GM12801 (cell line): ENCODE data around the gene ZIC4.

Source experiments
- TF ChIP-seq, protein P1 (sequence below): IDR thresholded peaks from one replicate; pipeline ENCODE4 v1.5.1; 2011; ENCODE audit warnings: control low read depth; ENCODE audit not compliant: insufficient read length; ENCODE audit errors: extremely low read depth

Gene ZIC4

DNA sequence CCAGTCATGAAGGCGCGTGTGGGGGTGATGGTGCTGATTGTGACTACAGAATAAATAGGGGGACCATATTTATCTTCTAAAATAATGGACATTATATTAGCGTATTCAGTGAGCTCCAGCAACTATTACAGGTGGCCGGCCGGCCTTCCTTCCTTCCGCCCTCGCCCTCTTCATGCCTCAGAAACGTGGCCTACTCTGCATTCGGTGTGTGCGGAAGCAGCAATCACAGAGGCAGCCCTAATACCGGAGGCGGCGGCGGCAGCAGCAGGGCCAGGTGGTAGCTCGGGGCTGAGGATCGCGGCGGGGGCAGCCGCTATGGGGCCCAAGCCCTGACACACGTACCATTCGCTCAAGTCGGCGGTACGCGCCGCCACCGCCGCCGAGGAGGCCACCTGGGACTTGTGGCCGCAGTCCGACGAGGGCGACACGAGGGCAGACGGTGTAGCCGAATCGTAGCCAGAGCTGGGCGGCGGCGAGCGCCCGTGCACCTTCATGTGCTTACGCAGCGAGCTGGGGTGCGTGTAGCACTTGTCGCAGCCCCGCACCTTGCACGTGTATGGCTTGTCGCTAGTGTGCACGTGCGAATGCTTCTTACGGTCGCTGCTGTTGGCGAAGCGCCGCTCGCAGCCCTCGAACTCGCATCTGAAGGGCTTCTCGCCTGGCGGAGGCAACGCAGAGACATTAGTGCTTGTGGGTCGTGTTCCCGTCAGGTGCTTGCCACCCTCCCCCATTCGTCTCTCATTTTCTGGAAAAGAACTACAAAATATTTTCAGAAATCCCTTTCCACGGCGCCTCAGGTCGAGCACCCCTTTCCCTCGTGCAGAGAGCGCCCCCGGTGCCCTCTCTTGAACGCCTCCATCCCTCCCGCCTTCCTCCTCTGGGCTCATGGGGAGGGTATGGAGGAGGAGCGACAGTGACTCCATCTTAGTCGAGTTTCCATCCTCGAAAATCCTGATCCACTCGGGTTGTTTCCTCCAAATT lies 15.5 kb downstream of the ZIC4 start:
- TF ChIP-seq, protein P1, sequence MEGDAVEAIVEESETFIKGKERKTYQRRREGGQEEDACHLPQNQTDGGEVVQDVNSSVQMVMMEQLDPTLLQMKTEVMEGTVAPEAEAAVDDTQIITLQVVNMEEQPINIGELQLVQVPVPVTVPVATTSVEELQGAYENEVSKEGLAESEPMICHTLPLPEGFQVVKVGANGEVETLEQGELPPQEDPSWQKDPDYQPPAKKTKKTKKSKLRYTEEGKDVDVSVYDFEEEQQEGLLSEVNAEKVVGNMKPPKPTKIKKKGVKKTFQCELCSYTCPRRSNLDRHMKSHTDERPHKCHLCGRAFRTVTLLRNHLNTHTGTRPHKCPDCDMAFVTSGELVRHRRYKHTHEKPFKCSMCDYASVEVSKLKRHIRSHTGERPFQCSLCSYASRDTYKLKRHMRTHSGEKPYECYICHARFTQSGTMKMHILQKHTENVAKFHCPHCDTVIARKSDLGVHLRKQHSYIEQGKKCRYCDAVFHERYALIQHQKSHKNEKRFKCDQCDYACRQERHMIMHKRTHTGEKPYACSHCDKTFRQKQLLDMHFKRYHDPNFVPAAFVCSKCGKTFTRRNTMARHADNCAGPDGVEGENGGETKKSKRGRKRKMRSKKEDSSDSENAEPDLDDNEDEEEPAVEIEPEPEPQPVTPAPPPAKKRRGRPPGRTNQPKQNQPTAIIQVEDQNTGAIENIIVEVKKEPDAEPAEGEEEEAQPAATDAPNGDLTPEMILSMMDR, result no peak

DNA sequence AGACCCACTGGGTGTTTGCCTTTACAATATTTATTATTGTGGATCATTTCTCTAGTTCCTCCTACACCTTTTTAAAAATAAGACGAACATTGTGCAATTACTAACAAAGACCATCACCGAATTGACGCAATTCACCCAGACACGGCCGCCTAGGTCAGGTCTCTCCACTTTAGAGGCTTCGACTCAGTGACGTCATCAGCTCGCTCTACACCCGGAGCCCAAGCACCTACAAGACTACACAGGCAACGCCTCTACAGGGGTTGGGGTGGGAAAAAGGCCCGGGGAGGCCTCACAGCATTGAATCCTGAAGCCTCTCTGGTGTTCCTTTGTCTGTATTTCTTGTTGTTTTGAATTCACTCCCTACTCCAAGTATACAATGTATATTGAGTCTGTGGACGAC lies 16.6 kb downstream of the ZIC4 start:
- TF ChIP-seq, protein P1, result no peak

DNA sequence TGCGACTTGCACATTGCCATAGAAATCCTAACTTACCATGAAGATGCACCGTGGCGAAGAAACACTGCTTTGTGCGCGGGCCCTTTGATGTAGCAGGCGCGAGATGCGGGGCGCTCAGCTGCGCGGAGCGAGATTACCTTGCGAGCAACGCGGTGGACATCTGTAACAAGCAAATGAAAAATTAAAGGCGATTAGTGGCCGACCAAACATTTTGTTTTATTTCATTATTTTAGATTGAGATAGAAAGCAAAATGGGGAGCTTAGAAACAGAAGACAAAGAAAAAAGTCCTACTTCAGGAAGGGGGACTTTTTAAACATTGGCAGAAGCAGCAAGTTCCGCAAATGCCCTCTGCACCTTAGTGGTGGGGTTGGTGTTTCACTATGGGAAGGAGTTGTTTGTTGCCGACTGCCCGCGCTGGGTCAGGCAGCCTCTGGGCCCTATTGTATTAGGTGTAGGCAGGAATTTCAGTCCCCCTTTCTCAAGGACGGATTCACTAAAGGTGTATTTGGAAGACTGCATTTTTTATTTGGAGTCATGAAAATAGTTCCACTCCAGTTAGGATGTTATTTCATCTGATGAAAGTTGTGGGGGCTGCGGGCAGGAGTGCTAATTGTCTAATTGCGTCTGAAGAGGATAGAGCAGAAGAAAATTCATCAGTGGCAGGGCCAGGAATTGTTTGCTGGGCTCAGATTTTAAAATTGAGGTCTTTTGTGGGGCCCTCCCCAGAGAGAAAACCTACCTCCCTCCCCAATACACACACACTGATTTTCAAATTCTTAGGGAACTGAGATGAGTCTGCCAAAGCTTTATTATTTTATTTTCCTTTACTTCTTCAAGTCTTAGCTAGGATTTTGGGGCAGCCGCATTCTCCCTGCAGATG lies 17.4 kb downstream of the ZIC4 start:
- TF ChIP-seq, protein P1, result no peak

DNA sequence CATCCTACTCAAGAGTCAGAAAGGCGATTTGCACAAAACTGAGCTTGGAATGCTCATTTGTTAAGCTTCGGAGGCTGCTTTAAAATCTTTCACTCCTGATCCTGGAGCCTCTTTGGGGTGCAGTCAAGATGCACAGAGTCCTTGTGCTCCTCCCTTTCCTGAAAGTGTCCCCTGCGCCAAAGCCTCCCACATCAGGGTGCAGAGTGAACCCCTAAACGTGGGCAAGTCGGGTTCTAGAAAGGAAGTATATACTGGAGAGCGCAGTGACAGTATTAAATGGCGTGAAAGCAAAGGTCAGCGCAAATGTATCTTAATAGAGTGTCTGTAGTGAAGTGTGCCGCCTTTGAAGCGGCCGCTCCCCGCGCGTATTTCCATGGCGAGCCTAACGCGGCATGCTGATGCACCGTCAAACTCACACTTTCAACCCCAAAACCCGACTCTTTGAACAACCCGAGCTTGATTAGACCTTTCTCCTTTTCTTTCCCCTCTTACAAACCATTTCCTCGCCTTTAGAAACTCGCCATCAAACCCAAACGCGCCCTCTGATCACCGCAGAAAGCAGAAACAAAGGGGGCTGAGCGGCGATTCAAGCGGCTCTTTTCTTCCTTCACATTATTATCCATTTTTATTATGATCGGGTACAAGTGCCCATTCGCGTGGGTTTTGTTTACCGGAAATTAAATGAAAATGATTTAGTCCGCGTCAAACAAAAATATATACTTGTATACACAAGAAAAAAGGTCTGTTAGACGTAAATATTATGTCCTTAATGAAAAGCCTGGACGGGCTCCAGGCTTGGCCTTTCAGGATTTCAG lies 18.3 kb downstream of the ZIC4 start:
- TF ChIP-seq, protein P1, result no peak

DNA sequence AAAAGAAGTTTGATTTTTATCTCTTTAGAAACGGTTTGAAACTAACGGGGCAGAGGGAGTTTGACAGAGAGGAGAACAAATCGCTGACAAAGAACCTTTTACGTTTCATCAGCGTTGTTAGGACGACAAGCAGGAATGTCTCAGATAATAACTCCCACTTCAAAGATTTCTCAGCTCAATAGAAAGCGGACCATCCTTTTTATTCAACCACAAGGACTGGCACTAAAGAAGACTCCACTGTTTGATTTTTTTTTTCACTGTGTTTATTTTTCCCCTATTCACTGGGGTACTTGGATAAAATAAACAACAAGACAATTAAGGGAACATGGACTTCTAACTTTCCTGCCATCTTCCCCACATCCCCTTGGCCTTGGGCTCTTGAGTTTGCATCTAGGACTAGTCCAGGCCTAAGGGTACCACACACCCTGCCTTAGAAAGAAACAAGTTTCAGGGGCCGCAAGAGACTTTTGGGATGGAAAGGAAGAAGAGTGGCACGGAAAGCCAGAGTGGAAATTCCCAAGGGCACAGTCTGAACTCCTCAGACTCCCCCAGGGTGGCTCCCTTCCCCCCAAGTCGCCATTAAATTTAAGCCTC lies 19.0 kb downstream of the ZIC4 start:
- TF ChIP-seq, protein P1, result no peak

DNA sequence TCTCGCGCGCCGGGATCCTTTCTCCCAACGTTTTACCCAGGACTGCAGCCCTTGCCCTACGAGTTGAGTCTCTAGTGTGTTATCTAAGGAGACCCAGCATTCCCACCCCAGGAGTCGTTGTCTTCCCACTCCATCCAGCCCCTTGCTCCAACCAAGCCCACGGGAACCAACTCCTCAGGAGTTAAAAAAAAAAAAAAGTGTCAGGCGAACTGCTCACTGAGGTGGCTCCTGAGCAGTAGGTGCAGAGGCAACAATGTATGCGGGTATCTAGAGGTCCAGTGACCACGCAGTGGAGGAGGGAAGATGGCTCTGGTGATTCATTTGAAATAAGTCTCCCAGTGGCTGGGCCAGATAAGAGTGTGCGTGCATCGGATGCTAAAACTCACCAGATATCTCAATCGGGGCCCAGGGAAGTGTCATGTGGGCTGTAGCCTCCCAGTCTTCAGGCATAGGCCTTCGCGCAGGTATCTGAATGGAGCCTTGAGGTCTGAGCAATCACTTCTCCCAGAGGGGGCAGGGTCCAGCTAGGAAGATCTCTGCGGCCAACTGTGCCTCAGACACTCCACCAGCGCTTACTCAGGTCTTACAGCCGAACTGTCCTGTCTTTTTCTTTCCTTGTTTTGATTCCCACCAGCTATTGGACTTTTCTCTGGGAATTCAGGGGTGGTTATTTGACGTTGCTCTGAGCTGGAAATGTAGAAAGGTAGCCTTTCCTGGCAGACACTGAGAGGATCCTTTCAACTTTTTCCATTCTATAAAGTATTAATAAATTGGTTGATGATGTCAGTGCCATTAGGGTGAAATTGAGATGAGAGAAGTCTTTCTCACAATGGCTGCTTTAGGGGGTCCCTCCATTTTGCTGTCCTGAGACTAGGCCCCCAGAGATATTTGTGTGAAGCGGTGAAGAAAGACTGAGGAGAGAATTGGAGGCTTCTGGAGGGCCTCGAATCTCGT lies 21.0 kb downstream of the ZIC4 start:
- TF ChIP-seq, protein P1, result no peak
